Liver (tissue), 3 donors: ENCODE data around the gene MND1.

Experiments
- CTCF ChIP-seq: fragments of 150-350 bp; IDR thresholded peaks from 2 replicates; pipeline ENCODE4 v1.5.1; 2017; ENCODE audit warnings: improper control_type of control experiment, low read depth, low read length; ENCODE audit not compliant: missing input control
- GABPA ChIP-seq, 2 donors: IDR thresholded peaks in 1 of 2; conservative IDR thresholded peaks in 1 of 2; 2 replicates each; pipeline ENCODE4 v1.6.1; 2016; ENCODE audit warnings: antibody characterized with exemption in 2 of 2, mild to moderate bottlenecking in 1 of 2, moderate library complexity in 1 of 2
- JUND ChIP-seq, 2 donors: IDR thresholded peaks; 2 replicates each; pipeline ENCODE4 v1.6.1; 2016; ENCODE audit warnings: antibody characterized with exemption in 2 of 2
- MAX ChIP-seq: IDR thresholded peaks from 2 replicates; pipeline ENCODE4 v1.6.1; 2016; ENCODE audit warnings: antibody characterized with exemption
- RAD21 ChIP-seq, 2 donors: IDR thresholded peaks; 2 replicates each; pipeline ENCODE4 v1.6.1; 2016; ENCODE audit warnings: antibody characterized with exemption in 2 of 2, mild to moderate bottlenecking in 2 of 2
- REST ChIP-seq: IDR thresholded peaks from 2 replicates; pipeline ENCODE4 v1.6.1; 2016; ENCODE audit warnings: antibody characterized with exemption, mild to moderate bottlenecking
- YY1 ChIP-seq: IDR thresholded peaks from 2 replicates; pipeline ENCODE4 v1.6.1; 2016; ENCODE audit warnings: antibody characterized with exemption, mild to moderate bottlenecking
- ZBTB33 ChIP-seq: IDR thresholded peaks from 2 replicates; pipeline ENCODE4 v1.6.1; 2016; ENCODE audit warnings: antibody characterized with exemption
- donor health status: healthy.
- donor health status: healthy.

GRCh38 chr4:153438916-153439756 lies 94.6 kb downstream of the MND1 start:
- TF ChIP-seq CTCF: no peak
- no peak for TF ChIP-seq RAD21 (IDR thresholded peaks at IDR 0.05)
- no peak for TF ChIP-seq ZBTB33
- no peak for TF ChIP-seq MAX
- no peak for TF ChIP-seq REST
- no peak for TF ChIP-seq GABPA (IDR thresholded peaks at IDR 0.05 in 1 of 2, conservative IDR thresholded peaks at IDR 0.05 in 1 of 2)
- no peak for TF ChIP-seq YY1
- TF ChIP-seq JUND (IDR thresholded peaks at IDR 0.05): no peak
